Measurements from ENCODE around the gene KIF7.

KIF7 gene

GRCh38 chr15:89669309-89669865 lies 14.1 kb upstream of the KIF7 start:
- WGBS, 2 experiments = 88 to 92% methylated on average over 8 of the region's 9 CpGs
- H3K27ac ChIP-seq (ENCODE audit: insufficient read depth, low read depth, low read length, poor library complexity, severe bottlenecking) = no peak overlapping the region
- H3K4me1 ChIP-seq (ENCODE audit: control insufficient read depth, insufficient read depth, low read length) = peaks cover 11% of the 10 kb centered on the region
- no peak overlapping the region for H3K4me3 ChIP-seq (ENCODE audit: insufficient read depth, low read depth, low read length)
- H3K36me3 ChIP-seq (ENCODE audit: control insufficient read depth, insufficient read depth, low read length) = no peaks in the 10 kb centered on the region
- peaks cover 30% of the 10 kb centered on the region for H3K27me3 ChIP-seq (ENCODE audit: control insufficient read depth, insufficient read depth, low read length, poor library complexity, severe bottlenecking)
- H3K9me3 ChIP-seq (ENCODE audit: control insufficient read depth, low read length) = no peaks in the 10 kb centered on the region

GRCh38 chr15:89668171-89668570 lies 12.9 kb upstream of the KIF7 start:
- Histone ChIP-seq H3K36me3 (ENCODE audit: control insufficient read depth, insufficient read depth, low read length) (no peaks in the 10 kb centered on the region), H3K4me3 (ENCODE audit: insufficient read depth, low read depth, low read length) (no peak overlapping the region), H3K27ac (ENCODE audit: insufficient read depth, low read depth, low read length, poor library complexity, severe bottlenecking) (no peak overlapping the region), H3K4me1 (ENCODE audit: control insufficient read depth, insufficient read depth, low read length) (peaks cover 11% of the 10 kb centered on the region), H3K27me3 (ENCODE audit: control insufficient read depth, insufficient read depth, low read length, poor library complexity, severe bottlenecking) (peaks cover 33% of the 10 kb centered on the region), H3K9me3 (ENCODE audit: control insufficient read depth, low read length) (no peaks in the 10 kb centered on the region)
- 94% methylated on average over 3 of the region's 3 CpGs for WGBS, 2 experiments

GRCh38 chr15:89667706-89667960 lies 12.4 kb upstream of the KIF7 start:
- no peak overlapping the region for H3K4me3 ChIP-seq (ENCODE audit: insufficient read depth, low read depth, low read length)
- peaks cover 33% of the 10 kb centered on the region for H3K27me3 ChIP-seq (ENCODE audit: control insufficient read depth, insufficient read depth, low read length, poor library complexity, severe bottlenecking)
- peaks cover 11% of the 10 kb centered on the region for H3K4me1 ChIP-seq (ENCODE audit: control insufficient read depth, insufficient read depth, low read length)
- no peak overlapping the region for H3K27ac ChIP-seq (ENCODE audit: insufficient read depth, low read depth, low read length, poor library complexity, severe bottlenecking)
- no peaks in the 10 kb centered on the region for H3K36me3 ChIP-seq (ENCODE audit: control insufficient read depth, insufficient read depth, low read length)
- WGBS, 2 experiments = 85 to 90% methylated on average over 7 of the region's 7 CpGs
- no peaks in the 10 kb centered on the region for H3K9me3 ChIP-seq (ENCODE audit: control insufficient read depth, low read length)

GRCh38 chr15:89666858-89667705 lies 11.8 kb upstream of the KIF7 start:
- H3K4me1 ChIP-seq (ENCODE audit: control insufficient read depth, insufficient read depth, low read length) = peaks cover 11% of the 10 kb centered on the region
- H3K9me3 ChIP-seq (ENCODE audit: control insufficient read depth, low read length) = no peaks in the 10 kb centered on the region
- peaks cover 33% of the 10 kb centered on the region for H3K27me3 ChIP-seq (ENCODE audit: control insufficient read depth, insufficient read depth, low read length, poor library complexity, severe bottlenecking)
- WGBS, 2 experiments = 89 to 90% methylated on average over 13 of the region's 13 CpGs
- no peaks in the 10 kb centered on the region for H3K36me3 ChIP-seq (ENCODE audit: control insufficient read depth, insufficient read depth, low read length)
- H3K4me3 ChIP-seq (ENCODE audit: insufficient read depth, low read depth, low read length) = no peak overlapping the region
- H3K27ac ChIP-seq (ENCODE audit: insufficient read depth, low read depth, low read length, poor library complexity, severe bottlenecking) = no peak overlapping the region

- Histone ChIP-seq H3K4me3 (ENCODE audit: insufficient read depth, low read depth, low read length) (peak overlapping the region; percentile 38), H3K4me1 (ENCODE audit: control insufficient read depth, insufficient read depth, low read length) (peaks cover 11% of the 10 kb centered on the region), H3K9me3 (ENCODE audit: control insufficient read depth, low read length) (no peaks in the 10 kb centered on the region), H3K27ac (ENCODE audit: insufficient read depth, low read depth, low read length, poor library complexity, severe bottlenecking) (no peak overlapping the region), H3K27me3 (ENCODE audit: control insufficient read depth, insufficient read depth, low read length, poor library complexity, severe bottlenecking) (peaks cover 34% of the 10 kb centered on the region), H3K36me3 (ENCODE audit: control insufficient read depth, insufficient read depth, low read length) (no peaks in the 10 kb centered on the region)
- 81 to 82% methylated on average over 8 of the region's 8 CpGs for WGBS, 2 experiments
Measured at GRCh38 chr15:89666184-89666857, 11.1 kb upstream of the KIF7 start.

- Histone ChIP-seq H3K27ac (ENCODE audit: insufficient read depth, low read depth, low read length, poor library complexity, severe bottlenecking) (no peak overlapping the region), H3K4me3 (ENCODE audit: insufficient read depth, low read depth, low read length) (peak overlapping the region; percentile 38), H3K36me3 (ENCODE audit: control insufficient read depth, insufficient read depth, low read length) (no peaks in the 10 kb centered on the region), H3K9me3 (ENCODE audit: control insufficient read depth, low read length) (no peaks in the 10 kb centered on the region), H3K27me3 (ENCODE audit: control insufficient read depth, insufficient read depth, low read length, poor library complexity, severe bottlenecking) (peaks cover 40% of the 10 kb centered on the region), H3K4me1 (ENCODE audit: control insufficient read depth, insufficient read depth, low read length) (peaks cover 11% of the 10 kb centered on the region)
- 4 to 5% methylated on average over 72 of the region's 72 CpGs for WGBS, 2 experiments
Measured at GRCh38 chr15:89665449-89666181, 10.3 kb upstream of the KIF7 start.

- peaks cover 11% of the 10 kb centered on the region for H3K4me1 ChIP-seq (ENCODE audit: control insufficient read depth, insufficient read depth, low read length)
- H3K9me3 ChIP-seq (ENCODE audit: control insufficient read depth, low read length) = no peaks in the 10 kb centered on the region
- H3K27me3 ChIP-seq (ENCODE audit: control insufficient read depth, insufficient read depth, low read length, poor library complexity, severe bottlenecking) = peaks cover 45% of the 10 kb centered on the region
- peak overlapping the region; percentile 38 for H3K4me3 ChIP-seq (ENCODE audit: insufficient read depth, low read depth, low read length)
- no peak overlapping the region for H3K27ac ChIP-seq (ENCODE audit: insufficient read depth, low read depth, low read length, poor library complexity, severe bottlenecking)
- H3K36me3 ChIP-seq (ENCODE audit: control insufficient read depth, insufficient read depth, low read length) = no peaks in the 10 kb centered on the region
- 78 to 82% methylated on average over 12 to 13 of the region's 13 CpGs for WGBS, 2 experiments
Measured at GRCh38 chr15:89664441-89665350, 9.4 kb upstream of the KIF7 start.

GRCh38 chr15:89662893-89663626 lies 7.8 kb upstream of the KIF7 start:
- no peaks in the 10 kb centered on the region for H3K36me3 ChIP-seq (ENCODE audit: control insufficient read depth, insufficient read depth, low read length)
- H3K27ac ChIP-seq (ENCODE audit: insufficient read depth, low read depth, low read length, poor library complexity, severe bottlenecking) = no peak overlapping the region
- peaks cover 50% of the 10 kb centered on the region for H3K27me3 ChIP-seq (ENCODE audit: control insufficient read depth, insufficient read depth, low read length, poor library complexity, severe bottlenecking)
- H3K4me3 ChIP-seq (ENCODE audit: insufficient read depth, low read depth, low read length) = no peak overlapping the region
- no peaks in the 10 kb centered on the region for H3K9me3 ChIP-seq (ENCODE audit: control insufficient read depth, low read length)
- WGBS, 2 experiments = 76 to 83% methylated on average over 11 of the region's 11 CpGs
- peaks cover 11% of the 10 kb centered on the region for H3K4me1 ChIP-seq (ENCODE audit: control insufficient read depth, insufficient read depth, low read length)

- Histone ChIP-seq H3K4me3 (ENCODE audit: insufficient read depth, low read depth, low read length) (no peak overlapping the region), H3K27ac (ENCODE audit: insufficient read depth, low read depth, low read length, poor library complexity, severe bottlenecking) (no peak overlapping the region), H3K4me1 (ENCODE audit: control insufficient read depth, insufficient read depth, low read length) (peaks cover 10% of the 10 kb centered on the region), H3K9me3 (ENCODE audit: control insufficient read depth, low read length) (no peaks in the 10 kb centered on the region), H3K27me3 (ENCODE audit: control insufficient read depth, insufficient read depth, low read length, poor library complexity, severe bottlenecking) (peaks cover 47% of the 10 kb centered on the region), H3K36me3 (ENCODE audit: control insufficient read depth, insufficient read depth, low read length) (no peaks in the 10 kb centered on the region)
- WGBS, 2 experiments = 91 to 93% methylated on average over 2 of the region's 2 CpGs
Measured at GRCh38 chr15:89660556-89660955, 5.3 kb upstream of the KIF7 start.
